ENCODE measurements around the gene FAM81A.

The FAM81A gene

DNA sequence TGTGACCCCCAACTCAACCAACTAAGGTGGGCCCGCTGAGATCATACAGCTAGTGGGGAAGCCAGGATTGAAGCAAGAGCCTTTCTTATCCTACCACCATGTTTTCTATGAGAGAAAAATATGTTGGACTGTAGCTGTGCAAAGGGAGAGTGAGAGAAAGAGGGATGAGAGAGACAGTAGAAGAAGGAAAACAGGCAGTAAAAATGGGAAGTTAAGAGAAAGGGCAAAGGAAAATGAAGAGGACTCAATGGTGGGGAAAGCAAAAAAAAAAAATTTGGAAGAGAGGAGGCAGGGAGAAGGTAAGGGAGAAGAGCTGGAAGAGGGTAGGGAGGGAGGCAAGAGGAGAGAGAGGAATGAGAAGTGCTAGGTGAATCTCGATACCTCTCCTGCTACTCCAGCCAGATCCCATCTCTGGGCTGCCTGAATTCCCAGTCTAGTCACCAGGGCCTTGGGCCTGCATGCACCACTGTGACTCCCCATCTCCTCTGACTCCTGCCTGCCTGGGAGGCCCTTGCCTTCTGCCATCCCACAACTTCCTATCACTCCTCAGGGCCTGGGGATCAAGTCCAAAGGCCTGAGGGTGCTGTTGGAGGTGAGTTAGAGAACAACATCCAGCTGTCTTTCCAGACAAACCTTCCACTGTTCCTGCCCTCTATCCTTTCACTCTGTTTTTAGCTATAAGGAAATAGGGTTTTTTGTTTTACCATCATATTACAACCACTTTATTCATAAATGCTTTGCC lies 15.7 kb downstream of the FAM81A start:
- H3K9me3 ChIP-seq (ENCODE audit: insufficient read depth, low read length, severe bottlenecking) = no peaks in the 10 kb centered on the region
- ATAC-seq (ENCODE audit: insufficient read depth, low read depth) (no peak), DNase-seq (no peak)
- no peaks in the 10 kb centered on the region for H4K20me1 ChIP-seq (ENCODE audit: insufficient read depth, low read length)
- H3K27ac ChIP-seq (ENCODE audit: low read length) = no peak overlapping the region
- no peaks in the 10 kb centered on the region for H3K36me3 ChIP-seq (ENCODE audit: insufficient read depth, low read length)
- no peak overlapping the region for H3K4me2 ChIP-seq (ENCODE audit: insufficient read depth, low read length)
- H3K4me1 ChIP-seq (ENCODE audit: insufficient read depth, low read length) = no peaks in the 10 kb centered on the region
- H3K4me3 ChIP-seq (ENCODE audit: low read depth in 1 of 2, low read length in 2 of 2) = no peak overlapping the region
- no peak overlapping the region for H2AFZ ChIP-seq (ENCODE audit: low read depth, low read length)
- TF ChIP-seq, protein P1, sequence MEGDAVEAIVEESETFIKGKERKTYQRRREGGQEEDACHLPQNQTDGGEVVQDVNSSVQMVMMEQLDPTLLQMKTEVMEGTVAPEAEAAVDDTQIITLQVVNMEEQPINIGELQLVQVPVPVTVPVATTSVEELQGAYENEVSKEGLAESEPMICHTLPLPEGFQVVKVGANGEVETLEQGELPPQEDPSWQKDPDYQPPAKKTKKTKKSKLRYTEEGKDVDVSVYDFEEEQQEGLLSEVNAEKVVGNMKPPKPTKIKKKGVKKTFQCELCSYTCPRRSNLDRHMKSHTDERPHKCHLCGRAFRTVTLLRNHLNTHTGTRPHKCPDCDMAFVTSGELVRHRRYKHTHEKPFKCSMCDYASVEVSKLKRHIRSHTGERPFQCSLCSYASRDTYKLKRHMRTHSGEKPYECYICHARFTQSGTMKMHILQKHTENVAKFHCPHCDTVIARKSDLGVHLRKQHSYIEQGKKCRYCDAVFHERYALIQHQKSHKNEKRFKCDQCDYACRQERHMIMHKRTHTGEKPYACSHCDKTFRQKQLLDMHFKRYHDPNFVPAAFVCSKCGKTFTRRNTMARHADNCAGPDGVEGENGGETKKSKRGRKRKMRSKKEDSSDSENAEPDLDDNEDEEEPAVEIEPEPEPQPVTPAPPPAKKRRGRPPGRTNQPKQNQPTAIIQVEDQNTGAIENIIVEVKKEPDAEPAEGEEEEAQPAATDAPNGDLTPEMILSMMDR (IDR thresholded peaks at IDR 0.05; ENCODE audit: borderline replicate concordance, extremely low read depth, low read length, poor library complexity, severe bottlenecking) = no peak
- no peak for TF ChIP-seq EZH2 (IDR thresholded peaks at IDR 0.05; ENCODE audit: borderline replicate concordance, low read depth, low read length, severe bottlenecking)
- H3K79me2 ChIP-seq (ENCODE audit: insufficient read depth, low read length) = no peaks in the 10 kb centered on the region
- no peak overlapping the region for H3K9ac ChIP-seq (ENCODE audit: low read depth, low read length)
- H3K27me3 ChIP-seq (ENCODE audit: insufficient read depth, low read length, poor library complexity) = no peaks in the 10 kb centered on the region

DNA sequence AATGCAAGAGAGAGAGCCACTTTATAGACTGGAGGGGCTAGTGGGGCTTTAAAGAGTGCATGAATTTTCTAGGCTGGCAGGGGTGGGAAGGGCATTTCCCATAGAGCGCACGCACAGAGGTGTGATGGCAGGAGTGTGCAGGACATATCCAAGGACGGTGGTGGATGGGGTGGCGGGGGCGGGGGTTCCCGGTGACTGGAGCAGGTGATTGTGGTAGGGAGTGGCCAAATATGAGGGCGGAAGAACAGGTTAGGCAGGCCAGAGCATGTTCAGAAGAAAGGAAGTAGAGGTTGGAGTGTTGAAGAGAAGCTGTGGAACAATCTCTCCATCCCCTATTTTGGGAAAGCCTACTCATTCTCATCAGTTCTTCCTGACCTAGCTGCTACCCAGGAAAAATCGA lies 18.1 kb downstream of the FAM81A start:
- H3K27me3 ChIP-seq (ENCODE audit: insufficient read depth, low read length, poor library complexity) = no peaks in the 10 kb centered on the region
- ATAC-seq (ENCODE audit: insufficient read depth, low read depth) = no peak
- H4K20me1 ChIP-seq (ENCODE audit: insufficient read depth, low read length) = no peaks in the 10 kb centered on the region
- H3K4me3 ChIP-seq (ENCODE audit: low read depth in 1 of 2, low read length in 2 of 2) = no peak overlapping the region
- no peaks in the 10 kb centered on the region for H3K36me3 ChIP-seq (ENCODE audit: insufficient read depth, low read length)
- no peaks in the 10 kb centered on the region for H3K4me1 ChIP-seq (ENCODE audit: insufficient read depth, low read length)
- no peaks in the 10 kb centered on the region for H3K79me2 ChIP-seq (ENCODE audit: insufficient read depth, low read length)
- H3K27ac ChIP-seq (ENCODE audit: low read length) = no peak overlapping the region
- TF ChIP-seq, protein P1 (IDR thresholded peaks at IDR 0.05; ENCODE audit: borderline replicate concordance, extremely low read depth, low read length, poor library complexity, severe bottlenecking) = no peak
- TF ChIP-seq EZH2 (IDR thresholded peaks at IDR 0.05; ENCODE audit: borderline replicate concordance, low read depth, low read length, severe bottlenecking) = no peak
- no peaks in the 10 kb centered on the region for H3K9me3 ChIP-seq (ENCODE audit: insufficient read depth, low read length, severe bottlenecking)
- no peak overlapping the region for H3K9ac ChIP-seq (ENCODE audit: low read depth, low read length)
- H3K4me2 ChIP-seq (ENCODE audit: insufficient read depth, low read length) = no peak overlapping the region
- H2AFZ ChIP-seq (ENCODE audit: low read depth, low read length) = no peak overlapping the region
- DNase-seq = no peak

DNA sequence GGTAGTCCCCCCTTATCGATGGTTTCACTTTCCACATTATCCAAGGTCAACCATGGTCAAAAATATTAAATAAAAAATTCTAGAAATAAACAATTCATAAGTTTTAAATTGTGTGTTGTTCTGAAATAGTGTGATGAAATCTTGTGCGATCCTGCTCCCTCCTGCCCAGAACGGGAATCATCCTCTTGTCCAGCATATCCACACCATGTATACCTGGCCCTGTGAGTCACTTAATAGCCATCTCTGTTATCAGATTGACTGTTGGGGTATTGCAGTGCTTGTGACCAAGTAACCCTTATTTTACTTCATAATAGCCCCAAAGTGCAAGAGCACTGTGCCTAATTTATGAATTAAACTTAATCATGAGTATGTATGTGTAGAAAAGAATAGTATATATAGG lies 19.1 kb downstream of the FAM81A start:
- DNase-seq = no peak
- Histone ChIP-seq H3K79me2 (ENCODE audit: insufficient read depth, low read length) (no peaks in the 10 kb centered on the region), H3K27me3 (ENCODE audit: insufficient read depth, low read length, poor library complexity) (no peaks in the 10 kb centered on the region), H3K36me3 (ENCODE audit: insufficient read depth, low read length) (no peaks in the 10 kb centered on the region), H4K20me1 (ENCODE audit: insufficient read depth, low read length) (no peaks in the 10 kb centered on the region), H3K4me1 (ENCODE audit: insufficient read depth, low read length) (no peaks in the 10 kb centered on the region), H3K4me3 (ENCODE audit: low read depth in 1 of 2, low read length in 2 of 2) (no peak overlapping the region), H3K4me2 (ENCODE audit: insufficient read depth, low read length) (no peak overlapping the region), H2AFZ (ENCODE audit: low read depth, low read length) (no peak overlapping the region), H3K27ac (ENCODE audit: low read length) (no peak overlapping the region), H3K9me3 (ENCODE audit: insufficient read depth, low read length, severe bottlenecking) (no peaks in the 10 kb centered on the region), H3K9ac (ENCODE audit: low read depth, low read length) (no peak overlapping the region)
- ATAC-seq (ENCODE audit: insufficient read depth, low read depth) = no peak
- TF ChIP-seq, protein P1 (IDR thresholded peaks at IDR 0.05; ENCODE audit: borderline replicate concordance, extremely low read depth, low read length, poor library complexity, severe bottlenecking) = no peak
- no peak for TF ChIP-seq EZH2 (IDR thresholded peaks at IDR 0.05; ENCODE audit: borderline replicate concordance, low read depth, low read length, severe bottlenecking)
